Osteoblast (primary cell): Measurements from ENCODE around the gene ADGRE1. TPM values are rescaled to one million over a fixed set of nuclear protein-coding genes. Genes with fewer than 3 reads are reported as not detected.

Experiments used
- DNase-seq: peaks from one replicate; pipeline ENCODE4 v3.0.0; 2011; ENCODE audit warnings: low spot score, mixed read lengths; ENCODE audit not compliant: insufficient read length; ENCODE audit errors: missing footprints
- H2AFZ ChIP-seq: 2 replicates; pipeline ENCODE4 v1.6.0; 2011; ENCODE audit warnings: mild to moderate bottlenecking, low read length
- H3K27ac ChIP-seq: 2 replicates; pipeline ENCODE4 v1.5.1; 2011; ENCODE audit warnings: mild to moderate bottlenecking, low read depth, low read length, moderate library complexity
- H3K27me3 ChIP-seq: 2 replicates; pipeline ENCODE4 v1.6.0; 2012; ENCODE audit warnings: mild to moderate bottlenecking, control low read depth, inconsistent platforms, low read length, moderate library complexity; ENCODE audit not compliant: insufficient read depth
- H3K36me3 ChIP-seq: 2 replicates; pipeline ENCODE4 v1.5.1; 2011; ENCODE audit warnings: mild to moderate bottlenecking, low read length, control low read depth, moderate library complexity; ENCODE audit not compliant: insufficient read depth
- H3K4me1 ChIP-seq: 2 replicates; pipeline ENCODE4 v1.5.1; 2011; ENCODE audit warnings: mild to moderate bottlenecking, low read length, control low read depth, moderate library complexity; ENCODE audit not compliant: insufficient read depth
- H3K4me2 ChIP-seq: 2 replicates; pipeline ENCODE4 v1.6.0; 2011; ENCODE audit warnings: mild to moderate bottlenecking, low read length; ENCODE audit not compliant: insufficient read depth
- H3K4me3 ChIP-seq: fragments of 200-600 bp; sonication (generic); 3 replicates; pipeline ENCODE4 v1.5.1; 2012; ENCODE audit warnings: mild to moderate bottlenecking, low read length, inconsistent platforms; ENCODE audit not compliant: insufficient read depth
- H3K79me2 ChIP-seq: 2 replicates; pipeline ENCODE4 v1.6.0; 2012; ENCODE audit warnings: mild to moderate bottlenecking, low read length, control low read depth, inconsistent platforms; ENCODE audit not compliant: insufficient read depth
- H3K9me3 ChIP-seq: 2 replicates; pipeline ENCODE4 v1.5.1; 2011; ENCODE audit warnings: low read depth, low read length, control low read depth
- H4K20me1 ChIP-seq: 2 replicates; pipeline ENCODE4 v1.6.0; 2012; ENCODE audit warnings: mild to moderate bottlenecking, low read length, control low read depth; ENCODE audit not compliant: insufficient read depth
- total RNA-seq: library from RNA; depleted of rRNA; stranded (reverse); fragments of >200 nt; gene quantifications from 2 replicates; pipeline ENCODE4 v1.2.3, GENCODE V29; 2012
- TF ChIP-seq, protein P1 (sequence below): IDR thresholded peaks from 2 replicates; pipeline ENCODE4 v1.5.1; 2011; ENCODE audit warnings: mild to moderate bottlenecking, low read depth, low read length, moderate library complexity; ENCODE audit errors: extremely low read depth

Gene ADGRE1
- total RNA-seq, 1 donor = not detected

DNA sequence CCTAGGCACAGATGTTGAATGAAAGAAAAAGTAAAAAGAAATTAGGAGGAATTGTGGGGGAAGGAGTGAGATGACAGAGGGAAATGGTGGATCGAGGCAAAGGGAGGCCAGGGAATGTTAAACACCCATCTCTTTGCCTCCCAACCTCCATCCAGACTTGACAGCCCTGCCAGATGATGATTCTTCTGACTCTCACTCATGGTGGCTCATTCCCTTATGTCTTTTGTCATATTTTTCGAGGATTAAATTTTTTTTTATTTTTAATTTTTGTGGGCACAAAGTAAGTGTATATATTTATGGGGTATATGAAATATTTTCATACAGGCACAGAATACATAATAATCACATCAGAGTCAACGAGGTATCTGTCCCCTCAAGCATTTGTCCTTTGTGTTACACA, 42.8 kb downstream of the ADGRE1 start:
- H3K9me3 ChIP-seq = no peaks in the 10 kb centered on the region
- H2AFZ ChIP-seq = no peak overlapping the region
- no peak overlapping the region for H3K27ac ChIP-seq
- H4K20me1 ChIP-seq = no peaks in the 10 kb centered on the region
- no peaks in the 10 kb centered on the region for H3K4me1 ChIP-seq
- H3K36me3 ChIP-seq = no peaks in the 10 kb centered on the region
- TF ChIP-seq, protein P1, sequence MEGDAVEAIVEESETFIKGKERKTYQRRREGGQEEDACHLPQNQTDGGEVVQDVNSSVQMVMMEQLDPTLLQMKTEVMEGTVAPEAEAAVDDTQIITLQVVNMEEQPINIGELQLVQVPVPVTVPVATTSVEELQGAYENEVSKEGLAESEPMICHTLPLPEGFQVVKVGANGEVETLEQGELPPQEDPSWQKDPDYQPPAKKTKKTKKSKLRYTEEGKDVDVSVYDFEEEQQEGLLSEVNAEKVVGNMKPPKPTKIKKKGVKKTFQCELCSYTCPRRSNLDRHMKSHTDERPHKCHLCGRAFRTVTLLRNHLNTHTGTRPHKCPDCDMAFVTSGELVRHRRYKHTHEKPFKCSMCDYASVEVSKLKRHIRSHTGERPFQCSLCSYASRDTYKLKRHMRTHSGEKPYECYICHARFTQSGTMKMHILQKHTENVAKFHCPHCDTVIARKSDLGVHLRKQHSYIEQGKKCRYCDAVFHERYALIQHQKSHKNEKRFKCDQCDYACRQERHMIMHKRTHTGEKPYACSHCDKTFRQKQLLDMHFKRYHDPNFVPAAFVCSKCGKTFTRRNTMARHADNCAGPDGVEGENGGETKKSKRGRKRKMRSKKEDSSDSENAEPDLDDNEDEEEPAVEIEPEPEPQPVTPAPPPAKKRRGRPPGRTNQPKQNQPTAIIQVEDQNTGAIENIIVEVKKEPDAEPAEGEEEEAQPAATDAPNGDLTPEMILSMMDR = no peak
- no peak overlapping the region for H3K4me3 ChIP-seq
- no peaks in the 10 kb centered on the region for H3K27me3 ChIP-seq
- no peak for DNase-seq
- H3K79me2 ChIP-seq = no peaks in the 10 kb centered on the region
- H3K4me2 ChIP-seq = no peak overlapping the region

- Histone ChIP-seq H3K4me2 (no peak overlapping the region), H3K79me2 (no peaks in the 10 kb centered on the region), H3K4me3 (no peak overlapping the region), H3K27ac (no peak overlapping the region), H3K36me3 (no peaks in the 10 kb centered on the region), H3K9me3 (no peaks in the 10 kb centered on the region), H3K27me3 (no peaks in the 10 kb centered on the region), H4K20me1 (no peaks in the 10 kb centered on the region), H2AFZ (no peak overlapping the region), H3K4me1 (no peaks in the 10 kb centered on the region)
- TF ChIP-seq, protein P1 = no peak
- no peak for DNase-seq
Measured at GRCh38 chr19:6935069-6935468, 47.7 kb downstream of the ADGRE1 start.

- no peaks in the 10 kb centered on the region for H4K20me1 ChIP-seq
- no peak overlapping the region for H3K27ac ChIP-seq
- H3K27me3 ChIP-seq = no peaks in the 10 kb centered on the region
- no peaks in the 10 kb centered on the region for H3K9me3 ChIP-seq
- no peaks in the 10 kb centered on the region for H3K36me3 ChIP-seq
- no peaks in the 10 kb centered on the region for H3K4me1 ChIP-seq
- H3K4me2 ChIP-seq = no peak overlapping the region
- TF ChIP-seq, protein P1 = no peak
- no peaks in the 10 kb centered on the region for H3K79me2 ChIP-seq
- no peak for DNase-seq
- no peak overlapping the region for H2AFZ ChIP-seq
- H3K4me3 ChIP-seq = no peak overlapping the region
Measured at GRCh38 chr19:6935618-6936017, 48.2 kb downstream of the ADGRE1 start.

DNA sequence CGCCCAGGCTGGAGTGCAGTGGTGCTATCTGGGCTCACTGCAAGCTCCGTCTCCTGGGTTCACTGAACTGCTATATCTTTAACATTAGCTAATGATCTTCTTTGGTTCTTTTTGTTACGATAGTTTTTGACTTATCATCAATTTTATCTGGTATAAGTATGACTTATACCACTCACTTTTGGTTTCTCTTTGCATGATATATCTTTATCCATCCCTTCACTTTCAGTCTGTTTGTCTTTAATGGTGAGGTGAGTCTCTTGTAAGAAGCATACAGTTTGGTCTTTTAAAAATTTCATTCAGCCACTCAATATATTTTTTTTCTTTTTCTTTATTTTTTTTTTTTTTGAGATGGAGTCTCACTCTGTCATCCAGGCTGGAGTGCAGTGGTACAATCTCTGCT, 58.4 kb downstream of the ADGRE1 start:
- no peak for DNase-seq
- H3K27me3 ChIP-seq = no peaks in the 10 kb centered on the region
- H3K79me2 ChIP-seq = no peaks in the 10 kb centered on the region
- H3K4me3 ChIP-seq = no peak overlapping the region
- no peak overlapping the region for H2AFZ ChIP-seq
- no peaks in the 10 kb centered on the region for H3K4me1 ChIP-seq
- no peak overlapping the region for H3K27ac ChIP-seq
- no peaks in the 10 kb centered on the region for H3K9me3 ChIP-seq
- no peaks in the 10 kb centered on the region for H4K20me1 ChIP-seq
- H3K4me2 ChIP-seq = no peak overlapping the region
- H3K36me3 ChIP-seq = no peaks in the 10 kb centered on the region
- TF ChIP-seq, protein P1 = no peak
